Measurements from ENCODE around the gene ARSB. TPM values are rescaled to one million over a fixed set of nuclear protein-coding genes. Genes with fewer than 3 reads are reported as not detected.
A peak's percentile ranks its signal among the peaks of the same experiment; 100 is the strongest.

Gene ARSB
- total RNA-seq, 3 donors from 2014 or later, result 9.8 to 17.6 (median 10.0) TPM

DNA sequence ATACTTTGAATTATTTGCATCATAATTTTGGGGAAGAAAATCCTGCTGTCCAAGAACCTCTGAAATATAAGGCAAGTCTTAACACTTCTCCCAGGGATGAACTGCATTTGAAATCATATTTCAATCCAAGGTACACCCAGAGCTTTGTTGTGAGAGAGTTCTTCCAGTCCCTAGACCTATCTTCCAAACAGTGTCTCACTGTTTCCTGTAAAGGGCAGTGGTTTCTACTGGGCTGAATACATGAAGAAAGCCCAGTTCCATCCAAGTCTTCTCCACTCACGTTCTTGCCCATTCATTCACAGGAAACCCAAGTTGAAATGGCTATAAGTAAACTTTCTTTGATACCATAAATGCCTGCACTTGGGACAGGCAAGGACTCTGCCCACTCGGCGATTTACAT is 228.3 kb downstream of the ARSB start:
- no peak for DNase-seq (ENCODE audit: low spot score in 2 of 2)
- Histone ChIP-seq H3K36me3 (no peaks in the 10 kb centered on the region), H3K27ac (peak overlapping the region; percentile 48 to 54), H3K27me3 (no peaks in the 10 kb centered on the region), H3K4me3 (no peak overlapping the region), H3K9me3 (no peaks in the 10 kb centered on the region), H3K4me1 (no peaks in the 10 kb centered on the region)
- no peak for TF ChIP-seq POLR2AphosphoS5 (IDR thresholded peaks at IDR 0.05)
- TF ChIP-seq, protein P1, sequence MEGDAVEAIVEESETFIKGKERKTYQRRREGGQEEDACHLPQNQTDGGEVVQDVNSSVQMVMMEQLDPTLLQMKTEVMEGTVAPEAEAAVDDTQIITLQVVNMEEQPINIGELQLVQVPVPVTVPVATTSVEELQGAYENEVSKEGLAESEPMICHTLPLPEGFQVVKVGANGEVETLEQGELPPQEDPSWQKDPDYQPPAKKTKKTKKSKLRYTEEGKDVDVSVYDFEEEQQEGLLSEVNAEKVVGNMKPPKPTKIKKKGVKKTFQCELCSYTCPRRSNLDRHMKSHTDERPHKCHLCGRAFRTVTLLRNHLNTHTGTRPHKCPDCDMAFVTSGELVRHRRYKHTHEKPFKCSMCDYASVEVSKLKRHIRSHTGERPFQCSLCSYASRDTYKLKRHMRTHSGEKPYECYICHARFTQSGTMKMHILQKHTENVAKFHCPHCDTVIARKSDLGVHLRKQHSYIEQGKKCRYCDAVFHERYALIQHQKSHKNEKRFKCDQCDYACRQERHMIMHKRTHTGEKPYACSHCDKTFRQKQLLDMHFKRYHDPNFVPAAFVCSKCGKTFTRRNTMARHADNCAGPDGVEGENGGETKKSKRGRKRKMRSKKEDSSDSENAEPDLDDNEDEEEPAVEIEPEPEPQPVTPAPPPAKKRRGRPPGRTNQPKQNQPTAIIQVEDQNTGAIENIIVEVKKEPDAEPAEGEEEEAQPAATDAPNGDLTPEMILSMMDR (IDR thresholded peaks at IDR 0.05), result no peak
- TF ChIP-seq POLR2A (IDR thresholded peaks at IDR 0.05), result no peak
- intact Hi-C loops (cut with DNase I; ENCODE audit: low total_unique reads), result no loop called here

DNA sequence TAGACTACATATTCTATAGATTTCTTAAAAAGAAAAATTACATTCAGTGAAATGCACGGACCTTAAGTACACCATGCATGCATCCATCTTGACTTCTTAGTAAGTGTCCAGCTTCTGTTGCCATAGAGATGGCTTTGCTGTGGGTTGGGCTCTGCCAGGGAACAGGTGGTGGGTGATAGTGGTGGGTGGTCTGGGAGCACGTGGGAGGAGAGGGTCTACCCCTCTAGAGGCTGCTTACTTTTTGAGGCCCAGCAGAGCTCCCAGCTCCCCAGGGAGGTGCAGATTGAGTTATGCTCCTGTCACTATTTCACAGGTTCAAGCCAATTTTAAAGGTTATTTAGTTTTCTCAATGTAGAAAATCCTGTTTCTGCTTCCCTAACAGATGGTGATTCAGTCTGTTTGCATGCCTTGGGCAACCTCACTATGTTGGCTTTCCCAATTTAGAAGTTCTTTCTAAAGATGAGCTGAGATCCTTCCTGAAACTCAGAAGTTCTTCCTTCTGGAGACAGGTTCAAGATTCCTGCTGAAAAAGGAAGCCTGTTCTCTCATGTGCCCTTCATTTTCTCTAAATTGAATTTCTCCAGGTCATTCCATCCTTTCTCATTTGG is 229.2 kb downstream of the ARSB start:
- Histone ChIP-seq H3K36me3 (no peaks in the 10 kb centered on the region), H3K4me3 (no peak overlapping the region), H3K27me3 (no peaks in the 10 kb centered on the region), H3K4me1 (no peaks in the 10 kb centered on the region), H3K9me3 (no peaks in the 10 kb centered on the region), H3K27ac (peak overlapping the region; percentile 48 to 54)
- intact Hi-C loops (cut with DNase I; ENCODE audit: low total_unique reads), result no loop called here
- TF ChIP-seq POLR2AphosphoS5 (IDR thresholded peaks at IDR 0.05), result no peak
- no peak for DNase-seq (ENCODE audit: low spot score in 2 of 2)

DNA sequence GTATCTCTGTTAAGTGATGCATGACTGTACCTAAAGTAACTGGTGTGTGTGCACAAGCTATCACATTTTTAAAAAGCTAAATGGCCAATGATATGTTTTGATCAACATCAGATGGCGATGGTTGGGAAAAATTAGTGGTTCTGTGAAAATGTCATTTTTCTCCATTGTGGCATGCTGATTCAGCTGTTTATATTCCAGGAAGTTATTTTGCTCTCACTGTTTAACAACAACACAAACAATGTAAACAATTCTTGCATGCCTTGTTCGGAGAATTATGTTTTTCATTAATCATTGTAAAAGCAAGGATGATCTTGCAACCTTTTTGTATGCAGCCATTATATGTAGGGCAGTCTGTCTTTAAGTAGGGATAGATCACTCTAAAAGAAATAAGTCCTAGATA is 230.5 kb downstream of the ARSB start:
- TF ChIP-seq POLR2A (IDR thresholded peaks at IDR 0.05), result no peak
- TF ChIP-seq POLR2AphosphoS5 (IDR thresholded peaks at IDR 0.05), result no peak
- TF ChIP-seq, protein P1 (IDR thresholded peaks at IDR 0.05), result no peak
- H3K27me3 ChIP-seq, result no peaks in the 10 kb centered on the region
- H3K4me3 ChIP-seq, result no peak overlapping the region
- no peak overlapping the region for H3K27ac ChIP-seq
- no peaks in the 10 kb centered on the region for H3K4me1 ChIP-seq
- H3K36me3 ChIP-seq, result no peaks in the 10 kb centered on the region
- intact Hi-C loops (cut with DNase I; ENCODE audit: low total_unique reads), result no loop called here
- DNase-seq (ENCODE audit: low spot score in 2 of 2), result no peak
- no peaks in the 10 kb centered on the region for H3K9me3 ChIP-seq

DNA sequence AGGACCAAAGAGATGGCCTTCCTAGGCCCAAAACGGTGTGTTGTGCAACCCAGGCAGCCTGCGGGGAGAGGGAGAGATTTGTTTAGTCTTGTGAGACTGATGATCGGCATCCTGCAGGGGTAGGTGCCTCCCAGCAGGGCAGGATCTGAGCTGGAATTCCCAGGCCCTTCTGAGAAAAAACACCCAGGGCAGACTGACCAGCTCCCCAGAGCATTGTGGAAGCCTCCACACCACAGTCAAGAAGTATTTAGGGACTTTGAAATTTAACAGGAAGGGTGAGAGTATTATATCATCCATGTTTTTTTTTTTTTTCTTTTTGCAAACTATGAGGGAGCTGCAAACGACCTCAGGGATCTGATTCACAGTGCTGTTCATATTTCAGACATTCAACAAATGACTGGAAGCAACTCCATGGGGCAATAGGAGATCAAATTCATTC is 232.0 kb downstream of the ARSB start:
- intact Hi-C loops (cut with DNase I; ENCODE audit: low total_unique reads), result no loop called here
- TF ChIP-seq POLR2AphosphoS5 (IDR thresholded peaks at IDR 0.05), result no peak
- no peak for TF ChIP-seq POLR2A (IDR thresholded peaks at IDR 0.05)
- TF ChIP-seq, protein P1 (IDR thresholded peaks at IDR 0.05), result no peak

DNA sequence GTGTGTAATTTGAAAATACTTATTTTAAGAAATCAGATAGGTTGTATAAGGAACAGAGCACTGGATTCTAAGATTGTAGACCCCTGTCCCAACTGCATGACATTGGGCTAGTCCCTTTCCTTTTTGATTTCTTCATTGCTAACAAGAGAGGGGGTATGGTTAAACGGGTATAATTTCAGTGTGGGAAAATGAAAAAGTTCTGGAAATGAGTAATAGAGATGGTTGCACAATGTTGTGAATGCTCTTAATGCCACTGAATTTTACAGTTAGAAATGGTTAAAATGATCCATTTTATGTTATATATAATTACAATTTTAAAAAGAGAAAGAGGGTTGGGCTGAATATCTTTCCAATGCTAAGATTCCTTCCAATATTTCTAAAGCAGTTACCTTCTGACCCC is 233.2 kb downstream of the ARSB start:
- Histone ChIP-seq H3K9me3 (no peaks in the 10 kb centered on the region), H3K4me1 (no peaks in the 10 kb centered on the region), H3K27ac (no peak overlapping the region), H3K4me3 (no peak overlapping the region), H3K27me3 (no peaks in the 10 kb centered on the region), H3K36me3 (no peaks in the 10 kb centered on the region)
- no peak for DNase-seq (ENCODE audit: low spot score in 2 of 2)
- TF ChIP-seq POLR2A (IDR thresholded peaks at IDR 0.05), result no peak
- TF ChIP-seq, protein P1 (IDR thresholded peaks at IDR 0.05), result no peak
- intact Hi-C loops (cut with DNase I; ENCODE audit: low total_unique reads), result loop anchor here (1.0 kb wide), 1 partner anchor 36 kb away; no protein-coding TSS in a partner anchor

More for the DNA sequence above, 232.0 kb downstream of the ARSB start:
- Histone ChIP-seq H3K27ac (no peak overlapping the region), H3K9me3 (no peaks in the 10 kb centered on the region), H3K4me1 (no peaks in the 10 kb centered on the region), H3K27me3 (no peaks in the 10 kb centered on the region), H3K4me3 (no peak overlapping the region), H3K36me3 (no peaks in the 10 kb centered on the region)
- no peak for DNase-seq (ENCODE audit: low spot score in 2 of 2)

Measured in breast epithelium (tissue), 4 donors.